Measurements from ENCODE around the gene CBFA2T3. TPM values are rescaled to one million over a fixed set of nuclear protein-coding genes. Genes with fewer than 3 reads are reported as not detected.

Gene CBFA2T3
- total RNA-seq, 1 donor from 2014 or later, result 2.4 TPM

DNA sequence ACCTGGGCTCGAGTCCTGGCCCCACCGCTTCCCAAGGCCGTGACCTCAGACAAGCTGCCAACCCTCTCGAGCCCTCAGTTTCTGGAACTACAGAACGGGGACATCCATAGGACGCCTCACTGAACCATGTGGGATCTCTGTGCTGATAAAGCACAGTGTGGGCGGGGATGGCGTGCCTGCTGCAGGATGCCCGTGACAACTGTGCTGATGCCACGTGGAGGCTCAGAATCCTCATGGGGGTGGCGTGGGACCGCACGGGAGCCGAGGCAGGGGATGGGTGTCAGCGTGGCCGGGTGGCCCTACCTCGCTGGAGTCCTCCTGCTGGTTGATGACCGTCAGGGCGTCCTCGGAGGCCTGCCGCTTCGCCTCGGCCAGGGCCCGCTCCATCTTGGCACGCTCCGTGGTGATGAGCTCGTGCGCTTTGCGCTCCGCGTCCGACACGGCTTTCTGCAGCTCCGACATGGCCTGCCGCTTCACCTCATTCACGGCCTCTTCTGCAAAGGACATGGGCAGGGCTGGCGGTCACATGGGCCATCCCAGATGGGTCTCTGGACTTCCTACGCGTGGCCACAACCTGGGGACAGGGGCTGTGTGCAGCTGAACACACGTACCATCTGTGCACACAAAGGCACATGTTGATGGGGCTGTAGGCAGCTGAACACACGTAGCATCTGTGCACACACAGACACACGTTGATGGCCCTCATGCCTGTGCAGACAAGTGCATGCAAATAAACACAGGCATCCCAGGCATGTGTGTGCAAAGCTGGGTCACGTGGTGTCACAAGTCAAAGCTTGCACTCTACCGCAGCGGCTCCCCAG, 97.8 kb downstream of the CBFA2T3 start:
- Mint-ChIP-seq H3K4me3 (ENCODE audit: unreplicated experiment) (no peak overlapping the region), H3K27ac (ENCODE audit: unreplicated experiment) (no peak overlapping the region), H3K27me3 (ENCODE audit: low read depth, unreplicated experiment) (peaks cover 33% of the 10 kb centered on the region), H3K36me3 (ENCODE audit: low read depth, unreplicated experiment) (no peaks in the 10 kb centered on the region), H3K9me3 (ENCODE audit: unreplicated experiment) (no peaks in the 10 kb centered on the region), H3K4me1 (ENCODE audit: low read depth, unreplicated experiment) (no peaks in the 10 kb centered on the region)
- TF ChIP-seq, protein P1, sequence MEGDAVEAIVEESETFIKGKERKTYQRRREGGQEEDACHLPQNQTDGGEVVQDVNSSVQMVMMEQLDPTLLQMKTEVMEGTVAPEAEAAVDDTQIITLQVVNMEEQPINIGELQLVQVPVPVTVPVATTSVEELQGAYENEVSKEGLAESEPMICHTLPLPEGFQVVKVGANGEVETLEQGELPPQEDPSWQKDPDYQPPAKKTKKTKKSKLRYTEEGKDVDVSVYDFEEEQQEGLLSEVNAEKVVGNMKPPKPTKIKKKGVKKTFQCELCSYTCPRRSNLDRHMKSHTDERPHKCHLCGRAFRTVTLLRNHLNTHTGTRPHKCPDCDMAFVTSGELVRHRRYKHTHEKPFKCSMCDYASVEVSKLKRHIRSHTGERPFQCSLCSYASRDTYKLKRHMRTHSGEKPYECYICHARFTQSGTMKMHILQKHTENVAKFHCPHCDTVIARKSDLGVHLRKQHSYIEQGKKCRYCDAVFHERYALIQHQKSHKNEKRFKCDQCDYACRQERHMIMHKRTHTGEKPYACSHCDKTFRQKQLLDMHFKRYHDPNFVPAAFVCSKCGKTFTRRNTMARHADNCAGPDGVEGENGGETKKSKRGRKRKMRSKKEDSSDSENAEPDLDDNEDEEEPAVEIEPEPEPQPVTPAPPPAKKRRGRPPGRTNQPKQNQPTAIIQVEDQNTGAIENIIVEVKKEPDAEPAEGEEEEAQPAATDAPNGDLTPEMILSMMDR (IDR thresholded peaks at IDR 0.05; ENCODE audit: insufficient read depth, low read depth, low read length), result no peak
- no peak for TF ChIP-seq EZH2 (IDR thresholded peaks at IDR 0.05; ENCODE audit: insufficient read depth, low read length)
- no peak overlapping the region for H3K27ac ChIP-seq (ENCODE audit: low read depth, low read length)
- H3K36me3 ChIP-seq (ENCODE audit: insufficient read depth, low read length), result no peaks in the 10 kb centered on the region
- no peak overlapping the region for H3K4me2 ChIP-seq (ENCODE audit: low read length)
- no peaks in the 10 kb centered on the region for H3K4me1 ChIP-seq (ENCODE audit: insufficient read depth, low read length)
- H3K79me2 ChIP-seq (ENCODE audit: insufficient read depth, low read length), result no peaks in the 10 kb centered on the region
- H3K27me3 ChIP-seq (ENCODE audit: insufficient read depth, low read length), result peaks cover 7% of the 10 kb centered on the region
- no peak overlapping the region for H3K9ac ChIP-seq (ENCODE audit: low read length)
- DNase-seq (ENCODE audit: low read depth), result no peak
- H3K4me3 ChIP-seq (ENCODE audit: insufficient read depth, low read depth, low read length), result no peak overlapping the region
- H2AFZ ChIP-seq (ENCODE audit: low read depth, low read length), result no peak overlapping the region
- no peaks in the 10 kb centered on the region for H3K9me3 ChIP-seq (ENCODE audit: insufficient read depth, low read depth, low read length)
- no peaks in the 10 kb centered on the region for H4K20me1 ChIP-seq (ENCODE audit: insufficient read depth, low read length)
- FAIRE-seq, result no peak

DNA sequence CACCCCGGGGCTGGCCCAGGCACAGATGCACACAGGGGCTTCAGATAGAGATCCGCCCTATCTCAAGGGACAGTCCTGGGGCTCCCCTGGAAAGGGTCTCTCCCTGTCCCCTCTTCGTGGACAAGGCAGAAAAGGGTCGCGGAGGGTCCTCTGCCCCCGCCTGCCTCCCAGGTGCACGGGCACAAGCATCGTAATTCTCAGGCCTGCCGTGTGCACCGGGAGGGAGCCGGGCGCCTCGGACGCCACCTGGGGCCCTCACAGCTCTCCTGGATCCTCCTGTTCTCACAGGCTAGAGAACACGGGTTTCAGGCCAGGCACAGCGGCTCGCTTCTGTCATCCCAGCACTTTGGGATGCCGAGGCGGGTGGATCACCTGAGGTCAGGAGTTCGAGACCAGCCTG, 98.7 kb downstream of the CBFA2T3 start:
- no peak overlapping the region for H3K4me3 Mint-ChIP-seq (ENCODE audit: unreplicated experiment)
- TF ChIP-seq EZH2 (IDR thresholded peaks at IDR 0.05; ENCODE audit: insufficient read depth, low read length), result no peak

DNA sequence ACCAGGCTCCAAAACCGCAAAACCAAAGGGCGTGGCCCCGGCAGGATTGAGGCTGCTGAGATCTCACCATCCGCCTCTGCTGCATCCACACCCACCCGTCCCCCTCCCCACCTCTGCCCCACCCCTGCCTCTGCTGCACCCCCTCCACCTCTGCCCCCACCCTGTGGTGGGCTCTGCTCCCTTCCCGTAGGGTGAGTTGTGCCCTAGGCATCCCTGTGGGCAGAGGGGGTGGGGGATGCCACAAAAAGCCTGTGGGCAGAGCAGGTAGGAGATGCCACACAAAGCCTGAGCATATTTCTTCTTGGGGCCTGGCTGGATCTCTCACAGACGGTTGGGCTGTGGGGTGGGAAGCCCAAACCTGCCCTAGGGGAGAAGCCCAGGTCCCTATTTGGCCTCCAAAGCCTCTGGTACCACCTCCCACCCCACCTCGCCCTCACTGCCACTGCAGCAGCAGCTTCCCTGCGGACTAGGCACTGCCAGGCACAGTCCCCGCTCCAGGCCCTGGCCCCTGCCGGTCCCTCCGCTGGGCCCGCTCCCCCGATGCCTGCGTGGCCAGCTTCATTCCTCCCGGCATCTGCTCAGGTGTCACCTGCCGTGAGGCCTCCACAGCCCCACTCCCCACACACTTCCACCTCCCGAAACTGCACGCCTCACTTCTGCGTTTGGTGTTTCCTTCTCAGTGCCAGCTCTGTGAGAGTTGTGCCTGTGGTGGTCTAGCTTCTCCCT, 99.3 kb downstream of the CBFA2T3 start:
- H3K27me3 Mint-ChIP-seq (ENCODE audit: low read depth, unreplicated experiment), result peaks cover 33% of the 10 kb centered on the region
- peaks cover 7% of the 10 kb centered on the region for H3K27me3 ChIP-seq (ENCODE audit: insufficient read depth, low read length)
- no peak overlapping the region for H3K4me3 Mint-ChIP-seq (ENCODE audit: unreplicated experiment)
- H3K36me3 ChIP-seq (ENCODE audit: insufficient read depth, low read length), result no peaks in the 10 kb centered on the region
- no peak for DNase-seq (ENCODE audit: low read depth)
- no peak overlapping the region for H2AFZ ChIP-seq (ENCODE audit: low read depth, low read length)
- no peak for FAIRE-seq
- no peaks in the 10 kb centered on the region for H3K4me1 ChIP-seq (ENCODE audit: insufficient read depth, low read length)
- H3K9me3 Mint-ChIP-seq (ENCODE audit: unreplicated experiment), result no peaks in the 10 kb centered on the region
- TF ChIP-seq EZH2 (IDR thresholded peaks at IDR 0.05; ENCODE audit: insufficient read depth, low read length), result no peak
- TF ChIP-seq, protein P1 (IDR thresholded peaks at IDR 0.05; ENCODE audit: insufficient read depth, low read depth, low read length), result no peak
- H3K4me3 ChIP-seq (ENCODE audit: insufficient read depth, low read depth, low read length), result no peak overlapping the region
- H3K27ac ChIP-seq (ENCODE audit: low read depth, low read length), result no peak overlapping the region
- H3K27ac Mint-ChIP-seq (ENCODE audit: unreplicated experiment), result no peak overlapping the region
- no peak overlapping the region for H3K9ac ChIP-seq (ENCODE audit: low read length)
- no peak overlapping the region for H3K4me2 ChIP-seq (ENCODE audit: low read length)
- no peaks in the 10 kb centered on the region for H4K20me1 ChIP-seq (ENCODE audit: insufficient read depth, low read length)
- no peaks in the 10 kb centered on the region for H3K4me1 Mint-ChIP-seq (ENCODE audit: low read depth, unreplicated experiment)
- no peaks in the 10 kb centered on the region for H3K36me3 Mint-ChIP-seq (ENCODE audit: low read depth, unreplicated experiment)
- no peaks in the 10 kb centered on the region for H3K9me3 ChIP-seq (ENCODE audit: insufficient read depth, low read depth, low read length)
- no peaks in the 10 kb centered on the region for H3K79me2 ChIP-seq (ENCODE audit: insufficient read depth, low read length)

More for the DNA sequence above, 98.7 kb downstream of the CBFA2T3 start:
- Histone ChIP-seq H3K9me3 (ENCODE audit: insufficient read depth, low read depth, low read length) (no peaks in the 10 kb centered on the region), H3K4me2 (ENCODE audit: low read length) (no peak overlapping the region), H3K27me3 (ENCODE audit: insufficient read depth, low read length) (peaks cover 7% of the 10 kb centered on the region), H3K4me1 (ENCODE audit: insufficient read depth, low read length) (no peaks in the 10 kb centered on the region), H3K79me2 (ENCODE audit: insufficient read depth, low read length) (no peaks in the 10 kb centered on the region), H3K9ac (ENCODE audit: low read length) (no peak overlapping the region), H2AFZ (ENCODE audit: low read depth, low read length) (no peak overlapping the region), H3K36me3 (ENCODE audit: insufficient read depth, low read length) (no peaks in the 10 kb centered on the region), H3K27ac (ENCODE audit: low read depth, low read length) (no peak overlapping the region), H4K20me1 (ENCODE audit: insufficient read depth, low read length) (no peaks in the 10 kb centered on the region), H3K4me3 (ENCODE audit: insufficient read depth, low read depth, low read length) (no peak overlapping the region)
- no peaks in the 10 kb centered on the region for H3K36me3 Mint-ChIP-seq (ENCODE audit: low read depth, unreplicated experiment)
- DNase-seq (ENCODE audit: low read depth) (no peak), FAIRE-seq (no peak)
- H3K27me3 Mint-ChIP-seq (ENCODE audit: low read depth, unreplicated experiment), result peaks cover 33% of the 10 kb centered on the region
- no peaks in the 10 kb centered on the region for H3K9me3 Mint-ChIP-seq (ENCODE audit: unreplicated experiment)
- H3K4me1 Mint-ChIP-seq (ENCODE audit: low read depth, unreplicated experiment), result no peaks in the 10 kb centered on the region
- H3K27ac Mint-ChIP-seq (ENCODE audit: unreplicated experiment), result no peak overlapping the region

Measured in astrocyte (in vitro differentiated cells and primary cell).